Measurements from ENCODE around the gene HPGD.

DNA sequence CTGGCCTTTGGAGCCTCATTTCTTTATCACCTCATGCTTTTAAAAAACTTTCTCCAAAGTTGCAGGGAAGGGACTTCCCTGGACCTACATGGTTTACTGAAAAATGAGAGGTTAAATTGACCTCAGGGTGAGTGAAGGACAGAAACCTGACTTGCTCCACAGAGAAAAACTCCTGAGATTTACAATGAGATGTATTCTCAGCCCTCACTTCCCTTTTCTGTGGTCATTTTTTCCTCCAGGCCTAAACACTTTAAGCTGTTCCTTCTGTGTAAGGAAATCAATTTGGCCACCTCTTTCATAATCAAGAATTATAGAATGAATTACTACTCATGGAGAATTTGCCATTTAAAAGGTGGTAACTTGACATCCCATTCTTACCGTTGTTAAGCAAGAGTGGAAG, 77.9 kb downstream of the HPGD start:
- TF ChIP-seq, protein P1, sequence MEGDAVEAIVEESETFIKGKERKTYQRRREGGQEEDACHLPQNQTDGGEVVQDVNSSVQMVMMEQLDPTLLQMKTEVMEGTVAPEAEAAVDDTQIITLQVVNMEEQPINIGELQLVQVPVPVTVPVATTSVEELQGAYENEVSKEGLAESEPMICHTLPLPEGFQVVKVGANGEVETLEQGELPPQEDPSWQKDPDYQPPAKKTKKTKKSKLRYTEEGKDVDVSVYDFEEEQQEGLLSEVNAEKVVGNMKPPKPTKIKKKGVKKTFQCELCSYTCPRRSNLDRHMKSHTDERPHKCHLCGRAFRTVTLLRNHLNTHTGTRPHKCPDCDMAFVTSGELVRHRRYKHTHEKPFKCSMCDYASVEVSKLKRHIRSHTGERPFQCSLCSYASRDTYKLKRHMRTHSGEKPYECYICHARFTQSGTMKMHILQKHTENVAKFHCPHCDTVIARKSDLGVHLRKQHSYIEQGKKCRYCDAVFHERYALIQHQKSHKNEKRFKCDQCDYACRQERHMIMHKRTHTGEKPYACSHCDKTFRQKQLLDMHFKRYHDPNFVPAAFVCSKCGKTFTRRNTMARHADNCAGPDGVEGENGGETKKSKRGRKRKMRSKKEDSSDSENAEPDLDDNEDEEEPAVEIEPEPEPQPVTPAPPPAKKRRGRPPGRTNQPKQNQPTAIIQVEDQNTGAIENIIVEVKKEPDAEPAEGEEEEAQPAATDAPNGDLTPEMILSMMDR (IDR thresholded peaks at IDR 0.05) = no peak
- TF ChIP-seq POLR2A (IDR thresholded peaks at IDR 0.05) = no peak
